ENCODE measurements around the gene SAPCD2.

GRCh38 chr9:137106662-137107250 lies 36.4 kb upstream of the SAPCD2 start:
- TF ChIP-seq CTCF (conservative IDR thresholded peaks at IDR 0.05 in 1 of 2, IDR thresholded peaks at IDR 0.05 in 1 of 2; ENCODE audit: extremely low read depth in 1 of 2, insufficient read depth in 1 of 2, low read depth in 1 of 2, low read length in 2 of 2) (no peak), EZH2 (IDR thresholded peaks at IDR 0.05; ENCODE audit: borderline replicate concordance, low read length) (no peak)

All from mammary epithelial cell (primary cell).